K562 (cell line): Measurements from ENCODE around the gene BORCS8. TPM values are rescaled to one million over a fixed set of nuclear protein-coding genes. Genes with fewer than 3 reads are reported as not detected.
A peak's percentile ranks its signal among the peaks of the same experiment; 100 is the strongest.

ENCODE experiments used
- ATF1 ChIP-seq, 2 experiments: fragments of 450-650 bp in 1 of 2; IDR thresholded peaks; 2 replicates each; pipeline ENCODE4 v1.6.1; 2016; ENCODE audit warnings: missing compliant biosample characterization in 1 of 2, missing genetic modification characterization in 1 of 2
- BRD4 ChIP-seq: fragments of 200-600 bp; sonication (generic); IDR thresholded peaks from 2 replicates; pipeline ENCODE4 v1.6.1; 2017; ENCODE audit warnings: inconsistent platforms
- EHMT2 ChIP-seq: fragments of 450-650 bp; IDR thresholded peaks from 2 replicates; pipeline ENCODE4 v1.6.1; 2018; ENCODE audit warnings: antibody characterized with exemption
- ERF ChIP-seq: fragments of 450-650 bp; formaldehyde crosslinking; IDR thresholded peaks from 2 replicates; pipeline ENCODE4 v1.4.0; 2020; ENCODE audit warnings: mild to moderate bottlenecking, mixed read lengths
- EWSR1 ChIP-seq: fragments of 450-650 bp; IDR thresholded peaks from 2 replicates; pipeline ENCODE4 v1.6.1; 2018; ENCODE audit warnings: borderline replicate concordance, mild to moderate bottlenecking, low read depth, moderate library complexity; ENCODE audit not compliant: partially characterized antibody
- KAT2B ChIP-seq: IDR thresholded peaks from one replicate; pipeline ENCODE4 v1.6.1; 2012; ENCODE audit warnings: low read depth, mild to moderate bottlenecking, control low read depth, inconsistent platforms, low read length, moderate library complexity
- LARP7 ChIP-seq: fragments of 450-650 bp; IDR thresholded peaks from 2 replicates; pipeline ENCODE4 v1.6.1; 2016
- MEIS2 ChIP-seq: fragments of 450-650 bp; IDR thresholded peaks from 2 replicates; pipeline ENCODE4 v1.6.1; 2014; ENCODE audit warnings: mild to moderate bottlenecking; ENCODE audit not compliant: partially characterized antibody
- NFIX ChIP-seq: fragments of 250-450 bp; sonication (Bioruptor Pico); IDR thresholded peaks from 2 replicates; pipeline ENCODE4 v1.4.0; 2020; ENCODE audit warnings: low read depth, mild to moderate bottlenecking, moderate library complexity
- PTBP1 ChIP-seq: fragments of 200-400 bp; formaldehyde crosslinking; IDR thresholded peaks from 2 replicates; pipeline ENCODE4 v1.6.1; 2017; ENCODE audit warnings: low read depth, low read length
- SIRT6 ChIP-seq: IDR thresholded peaks from one replicate; pipeline ENCODE4 v1.6.1; 2012; ENCODE audit warnings: low read depth, mild to moderate bottlenecking, control low read depth, inconsistent platforms, low read length, moderate library complexity
- TGIF2 ChIP-seq: sonication (generic); formaldehyde crosslinking; IDR thresholded peaks from 2 replicates; pipeline ENCODE4 v1.8.1; 2022; ENCODE audit warnings: mild to moderate bottlenecking, missing genetic modification reagents, moderate library complexity
- ZBTB7A ChIP-seq: IDR thresholded peaks from 2 replicates; pipeline ENCODE4 v1.6.1; 2011; ENCODE audit warnings: low read depth, mild to moderate bottlenecking, low read length, moderate library complexity, borderline replicate concordance; ENCODE audit not compliant: control insufficient read depth
- ZNF121 ChIP-seq: sonication (generic); formaldehyde crosslinking; conservative IDR thresholded peaks from 2 replicates; pipeline ENCODE4 v1.8.0; 2022; ENCODE audit warnings: missing genetic modification reagents
- ZNF134 ChIP-seq: fragments of 250-450 bp; sonication (Bioruptor Pico); conservative IDR thresholded peaks from 2 replicates; pipeline ENCODE4 v1.4.0; 2020
- ZNF232 ChIP-seq: sonication (generic); formaldehyde crosslinking; IDR thresholded peaks from 2 replicates; pipeline ENCODE4 v1.8.0; 2022; ENCODE audit warnings: mild to moderate bottlenecking, missing genetic modification reagents
- polyA plus RNA-seq, 8 experiments: library from polyadenylated mRNA; depleted of rRNA in 4 of 8; stranded (reverse) in 5 of 8; unstranded in 3 of 8; fragments of >200 nt; fragmentation: Nextera tagmentation in 2 of 8; fragmentation: Illumina TruSeq in 1 of 8; extraction: Ambion mirVana in 2 of 8; extraction: Trizol in 1 of 8; gene quantifications; 2 replicates each; pipeline versions ENCODE4 v1.2.1 to v1.2.3, GENCODE V29; 2011 to 2014; ENCODE audit warnings: inconsistent platforms in 1 of 8, missing spikeins in 1 of 8
- total RNA-seq, 7 experiments: library from RNA; depleted of rRNA in 6 of 7; stranded (reverse); fragments of >200 nt in 6 of 7; fragmentation: Illumina TruSeq in 2 of 7; extraction: Trizol in 2 of 7; gene quantifications; 2 replicates each; pipeline versions ENCODE4 v1.2.1 to v1.2.3, GENCODE V29; 2011 to 2021; ENCODE audit warnings: low replicate concordance in 1 of 7
- TF ChIP-seq, protein P1 (sequence below): fragments of 250-450 bp; sonication (Bioruptor Pico); IDR thresholded peaks from 2 replicates; pipeline ENCODE4 v1.8.0; 2021; ENCODE audit warnings: moderate library complexity, mild to moderate bottlenecking, inconsistent platforms
- TF ChIP-seq, protein P2 (sequence below): sonication (generic); formaldehyde crosslinking; IDR thresholded peaks from 2 replicates; pipeline ENCODE4 v1.8.0; 2022; ENCODE audit warnings: mild to moderate bottlenecking, missing genetic modification reagents
- TF ChIP-seq, protein P3 (sequence below): fragments of 450-650 bp; IDR thresholded peaks from 2 replicates; pipeline ENCODE4 v1.7.0; 2016; ENCODE audit warnings: borderline replicate concordance

The BORCS8 gene
- total and polyA plus RNA-seq, 9 of the 15 experiments (the other 6 are each of a cell fraction or from before 2014, with no cell fraction given) = 4.6 to 33.6 (median 16.3) TPM

DNA sequence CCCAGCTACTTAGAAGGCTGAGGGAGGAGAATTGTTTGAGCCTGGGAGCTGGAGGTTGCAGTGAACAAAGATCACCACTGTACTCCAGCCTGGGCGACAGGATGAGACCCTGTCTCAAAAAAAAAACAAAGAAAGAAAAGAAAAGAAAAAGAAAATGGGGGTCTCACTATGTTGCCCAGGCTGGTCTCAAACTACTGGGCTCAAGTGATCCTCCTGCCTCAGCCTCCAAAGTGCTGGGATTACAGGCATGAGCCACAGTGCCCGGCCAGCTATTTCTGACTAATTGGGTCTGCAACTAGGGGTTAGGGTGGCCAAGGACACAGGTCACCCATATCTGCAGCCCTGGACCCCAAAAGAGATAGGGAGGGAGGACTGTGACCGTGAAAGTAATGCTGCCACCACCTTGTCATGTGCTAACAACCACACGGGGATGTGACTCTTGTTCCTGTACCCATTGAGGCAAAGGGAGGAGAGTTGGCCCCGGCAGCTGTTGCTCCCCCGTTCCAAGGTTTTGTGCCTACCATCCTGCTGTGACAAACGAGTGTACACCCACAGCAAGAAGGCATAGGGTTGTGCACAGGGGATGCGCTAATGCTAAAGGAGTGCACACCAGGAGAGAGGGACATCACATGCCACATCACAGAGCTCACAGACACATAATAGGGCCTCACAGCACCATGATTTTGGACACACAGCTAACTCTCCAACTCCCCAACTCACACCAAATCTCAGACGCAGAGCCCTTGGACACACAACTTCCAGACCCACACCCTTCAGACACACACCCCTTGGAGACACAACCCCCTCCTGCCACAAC, 22.5 kb downstream of the BORCS8 start (continued):
- TF ChIP-seq, protein P1, sequence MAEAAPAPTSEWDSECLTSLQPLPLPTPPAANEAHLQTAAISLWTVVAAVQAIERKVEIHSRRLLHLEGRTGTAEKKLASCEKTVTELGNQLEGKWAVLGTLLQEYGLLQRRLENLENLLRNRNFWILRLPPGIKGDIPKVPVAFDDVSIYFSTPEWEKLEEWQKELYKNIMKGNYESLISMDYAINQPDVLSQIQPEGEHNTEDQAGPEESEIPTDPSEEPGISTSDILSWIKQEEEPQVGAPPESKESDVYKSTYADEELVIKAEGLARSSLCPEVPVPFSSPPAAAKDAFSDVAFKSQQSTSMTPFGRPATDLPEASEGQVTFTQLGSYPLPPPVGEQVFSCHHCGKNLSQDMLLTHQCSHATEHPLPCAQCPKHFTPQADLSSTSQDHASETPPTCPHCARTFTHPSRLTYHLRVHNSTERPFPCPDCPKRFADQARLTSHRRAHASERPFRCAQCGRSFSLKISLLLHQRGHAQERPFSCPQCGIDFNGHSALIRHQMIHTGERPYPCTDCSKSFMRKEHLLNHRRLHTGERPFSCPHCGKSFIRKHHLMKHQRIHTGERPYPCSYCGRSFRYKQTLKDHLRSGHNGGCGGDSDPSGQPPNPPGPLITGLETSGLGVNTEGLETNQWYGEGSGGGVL (CRISPR knock-in tag) = no peak
- TF ChIP-seq ZNF232 (CRISPR knock-in tag) (no peak), EHMT2 (0 out of 2 replicates have a peak, but pooled peaks have one; percentile 17), TGIF2 (CRISPR knock-in tag) (no peak), SIRT6 (no peak), ZNF134 (no peak), BRD4 (no peak), PTBP1 (no peak), ERF (CRISPR knock-in tag) (no peak), ZBTB7A (no peak), MEIS2 (no peak), NFIX (CRISPR knock-in tag) (no peak), KAT2B (no peak), EWSR1 (no peak), ZNF121 (CRISPR knock-in tag) (peak; percentile 53; the same call in 1 of the 2 replicates), ATF1 (CRISPR knock-in tag; IDR thresholded peaks at IDR 0.05) (no peak), ATF1 (tag; IDR thresholded peaks at IDR 0.05) (no peak), LARP7 (0 out of 2 replicates have a peak, but pooled peaks have one; percentile 42)
- TF ChIP-seq, protein P2, sequence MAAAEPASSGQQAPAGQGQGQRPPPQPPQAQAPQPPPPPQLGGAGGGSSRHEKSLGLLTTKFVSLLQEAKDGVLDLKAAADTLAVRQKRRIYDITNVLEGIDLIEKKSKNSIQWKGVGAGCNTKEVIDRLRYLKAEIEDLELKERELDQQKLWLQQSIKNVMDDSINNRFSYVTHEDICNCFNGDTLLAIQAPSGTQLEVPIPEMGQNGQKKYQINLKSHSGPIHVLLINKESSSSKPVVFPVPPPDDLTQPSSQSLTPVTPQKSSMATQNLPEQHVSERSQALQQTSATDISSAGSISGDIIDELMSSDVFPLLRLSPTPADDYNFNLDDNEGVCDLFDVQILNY (CRISPR knock-in tag) = no peak
- TF ChIP-seq, protein P3, sequence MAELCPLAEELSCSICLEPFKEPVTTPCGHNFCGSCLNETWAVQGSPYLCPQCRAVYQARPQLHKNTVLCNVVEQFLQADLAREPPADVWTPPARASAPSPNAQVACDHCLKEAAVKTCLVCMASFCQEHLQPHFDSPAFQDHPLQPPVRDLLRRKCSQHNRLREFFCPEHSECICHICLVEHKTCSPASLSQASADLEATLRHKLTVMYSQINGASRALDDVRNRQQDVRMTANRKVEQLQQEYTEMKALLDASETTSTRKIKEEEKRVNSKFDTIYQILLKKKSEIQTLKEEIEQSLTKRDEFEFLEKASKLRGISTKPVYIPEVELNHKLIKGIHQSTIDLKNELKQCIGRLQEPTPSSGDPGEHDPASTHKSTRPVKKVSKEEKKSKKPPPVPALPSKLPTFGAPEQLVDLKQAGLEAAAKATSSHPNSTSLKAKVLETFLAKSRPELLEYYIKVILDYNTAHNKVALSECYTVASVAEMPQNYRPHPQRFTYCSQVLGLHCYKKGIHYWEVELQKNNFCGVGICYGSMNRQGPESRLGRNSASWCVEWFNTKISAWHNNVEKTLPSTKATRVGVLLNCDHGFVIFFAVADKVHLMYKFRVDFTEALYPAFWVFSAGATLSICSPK = 0 out of 2 replicates have a peak, but pooled peaks have one; percentile 66
